Measurements from ENCODE around the gene LHFPL6. TPM values are rescaled to one million over a fixed set of nuclear protein-coding genes. Genes with fewer than 3 reads are reported as not detected.

The LHFPL6 gene
- total RNA-seq, 1 experiment from 2014 or later, result 3.6 TPM

DNA sequence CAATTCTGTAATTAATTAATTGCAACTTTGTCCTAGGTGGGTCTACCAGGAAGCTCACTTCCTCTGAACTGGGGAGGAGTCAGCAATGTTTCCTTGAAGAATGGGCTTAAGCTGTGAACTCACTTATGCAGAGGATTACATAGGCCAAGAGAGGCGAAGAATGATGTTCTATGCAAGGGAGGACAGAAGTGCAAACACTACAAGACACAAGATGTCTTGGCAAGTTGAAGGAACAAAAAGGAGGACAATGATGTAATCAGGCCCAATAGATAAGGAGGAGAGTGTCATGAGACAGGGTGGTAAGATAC is 275.9 kb downstream of the LHFPL6 start:
- BruUV-seq (replicated peaks), result no TSS peak
- no peak for DNase-seq
- Mint-ChIP-seq H3K27me3 (ENCODE audit: insufficient read depth, unreplicated experiment) (peaks cover 3% of the 10 kb centered on the region), H3K4me1 (ENCODE audit: low read depth, unreplicated experiment) (no peaks in the 10 kb centered on the region), H3K27ac (ENCODE audit: unreplicated experiment) (no peak overlapping the region), H3K9me3 (ENCODE audit: unreplicated experiment) (no peaks in the 10 kb centered on the region), H3K4me3 (ENCODE audit: unreplicated experiment) (no peak overlapping the region), H3K36me3 (ENCODE audit: insufficient read depth, unreplicated experiment) (no peaks in the 10 kb centered on the region)
- no peaks in the 10 kb centered on the region for H3K27me3 ChIP-seq (replicated peaks; ENCODE audit: control insufficient read depth, insufficient read depth, low read length)
- H3K9me3 ChIP-seq, result no peaks in the 10 kb centered on the region
- CTCF ChIA-PET, result no interaction called here
- TF ChIP-seq CTCF (IDR thresholded peaks at IDR 0.05; ENCODE audit: insufficient read depth in 1 of 2, low read depth in 1 of 2, low read length in 1 of 2, severe bottlenecking in 1 of 2, unreplicated experiment in 1 of 2), result no peak
- intact Hi-C loops (cut with micrococcal nuclease; ENCODE audit: unreplicated experiment), result no loop called here
- H3K36me3 ChIP-seq (ENCODE audit: control insufficient read depth, insufficient read depth, low read length), result no peaks in the 10 kb centered on the region
- POLR2A ChIA-PET, result no interaction called here
- H3K4me1 ChIP-seq, result no peaks in the 10 kb centered on the region
- H3K4me3 ChIP-seq (ENCODE audit: low read depth, low read length), result no peak overlapping the region

DNA sequence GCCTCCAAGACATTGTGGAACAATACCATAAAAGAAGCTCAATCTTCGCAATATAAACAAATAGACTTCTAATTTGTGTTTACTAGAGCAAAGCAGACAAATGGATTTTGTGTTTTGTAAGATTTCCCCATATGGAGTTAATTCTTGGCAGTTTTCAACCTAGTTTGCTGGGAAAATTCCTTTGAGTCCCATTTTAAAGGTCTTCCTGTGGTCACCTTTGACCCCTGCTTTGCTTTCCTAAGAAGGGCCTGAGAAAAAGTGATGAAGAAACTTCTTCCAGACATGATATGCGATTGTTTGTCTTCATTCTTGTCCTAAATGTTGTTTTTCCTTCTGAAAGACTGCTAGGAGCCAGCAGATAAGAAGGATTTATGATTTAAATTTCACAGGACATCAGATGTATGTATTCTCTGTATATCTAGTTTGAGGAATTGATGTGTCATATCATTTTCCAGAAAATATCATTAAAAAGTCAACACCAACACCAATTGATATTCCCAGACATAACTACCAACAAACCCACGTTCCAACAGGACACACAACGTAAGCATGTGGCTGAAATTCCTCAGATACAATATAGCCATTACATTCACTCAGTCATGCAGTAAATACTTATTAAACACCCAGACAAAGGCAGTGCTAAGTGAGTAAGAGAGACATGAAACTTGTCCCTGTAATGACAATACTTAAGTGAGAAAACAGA is 276.4 kb downstream of the LHFPL6 start:
- Histone ChIP-seq H3K36me3 (ENCODE audit: control insufficient read depth, insufficient read depth, low read length) (no peaks in the 10 kb centered on the region), H3K27me3 (replicated peaks; ENCODE audit: control insufficient read depth, insufficient read depth, low read length) (no peaks in the 10 kb centered on the region), H3K4me1 (no peaks in the 10 kb centered on the region), H3K4me3 (ENCODE audit: low read depth, low read length) (no peak overlapping the region), H3K9me3 (no peaks in the 10 kb centered on the region)
- H3K27ac Mint-ChIP-seq (ENCODE audit: unreplicated experiment), result no peak overlapping the region
- BruUV-seq (replicated peaks), result no TSS peak
- intact Hi-C loops (cut with micrococcal nuclease; ENCODE audit: unreplicated experiment), result no loop called here
- H3K36me3 Mint-ChIP-seq (ENCODE audit: insufficient read depth, unreplicated experiment), result no peaks in the 10 kb centered on the region
- no peaks in the 10 kb centered on the region for H3K9me3 Mint-ChIP-seq (ENCODE audit: unreplicated experiment)
- DNase-seq, result no peak
- ChIA-PET CTCF (no interaction called here), POLR2A (no interaction called here)
- H3K4me3 Mint-ChIP-seq (ENCODE audit: unreplicated experiment), result no peak overlapping the region
- no peaks in the 10 kb centered on the region for H3K4me1 Mint-ChIP-seq (ENCODE audit: low read depth, unreplicated experiment)
- no peak for TF ChIP-seq CTCF (IDR thresholded peaks at IDR 0.05; ENCODE audit: insufficient read depth in 1 of 2, low read depth in 1 of 2, low read length in 1 of 2, severe bottlenecking in 1 of 2, unreplicated experiment in 1 of 2)
- H3K27me3 Mint-ChIP-seq (ENCODE audit: insufficient read depth, unreplicated experiment), result peaks cover 3% of the 10 kb centered on the region

GRCh38 chr13:39324806-39325311 is 278.1 kb downstream of the LHFPL6 start:
- BruUV-seq (replicated peaks), result no TSS peak
- POLR2A ChIA-PET, result no interaction called here
- intact Hi-C loops (cut with micrococcal nuclease; ENCODE audit: unreplicated experiment), result no loop called here

More at GRCh38 chr13:39324806-39325311, 278.1 kb downstream of the LHFPL6 start:
- no peak for DNase-seq
- Histone ChIP-seq H3K36me3 (ENCODE audit: control insufficient read depth, insufficient read depth, low read length) (no peaks in the 10 kb centered on the region), H3K9me3 (no peaks in the 10 kb centered on the region), H3K4me3 (ENCODE audit: low read depth, low read length) (no peak overlapping the region), H3K4me1 (no peaks in the 10 kb centered on the region), H3K27me3 (replicated peaks; ENCODE audit: control insufficient read depth, insufficient read depth, low read length) (no peaks in the 10 kb centered on the region; the same call in 1 of the 2 replicates)
- CTCF ChIA-PET, result no interaction called here
- peaks cover 3% of the 10 kb centered on the region for H3K27me3 Mint-ChIP-seq (ENCODE audit: insufficient read depth, unreplicated experiment)
- no peak overlapping the region for H3K27ac Mint-ChIP-seq (ENCODE audit: unreplicated experiment)
- no peaks in the 10 kb centered on the region for H3K9me3 Mint-ChIP-seq (ENCODE audit: unreplicated experiment)
- no peaks in the 10 kb centered on the region for H3K4me1 Mint-ChIP-seq (ENCODE audit: low read depth, unreplicated experiment)
- H3K4me3 Mint-ChIP-seq (ENCODE audit: unreplicated experiment), result no peak overlapping the region
- H3K36me3 Mint-ChIP-seq (ENCODE audit: insufficient read depth, unreplicated experiment), result no peaks in the 10 kb centered on the region
- no peak for TF ChIP-seq CTCF (IDR thresholded peaks at IDR 0.05; ENCODE audit: insufficient read depth in 1 of 2, low read depth in 1 of 2, low read length in 1 of 2, severe bottlenecking in 1 of 2, unreplicated experiment in 1 of 2)
